Measurements from ENCODE around the gene CDKL5.
"Not testable (repeated sequence)": the region's sequence is repeated elsewhere in the genome, so short reads cannot be mapped to it uniquely, and the experiment has no call there.

CDKL5 gene

DNA sequence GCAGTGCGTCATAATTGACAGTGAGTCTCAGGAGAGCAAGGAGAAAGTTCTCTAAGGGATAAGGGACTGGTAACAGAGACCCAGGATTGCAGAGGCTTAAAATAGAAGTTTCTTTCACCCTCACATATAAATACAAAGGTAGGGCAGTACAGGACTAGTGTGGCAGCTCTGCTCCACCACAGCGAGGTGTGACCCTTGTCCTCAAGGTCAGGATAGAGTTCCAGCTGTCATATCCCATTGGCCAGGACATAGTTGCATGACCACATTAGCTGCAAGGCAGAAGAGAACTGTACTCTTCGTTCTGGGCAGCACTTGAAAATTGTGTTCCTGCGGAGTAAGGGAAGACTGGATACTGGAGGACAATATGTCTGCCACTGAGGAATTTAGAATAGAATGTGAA is 152.0 kb downstream of the CDKL5 start:
- TF ChIP-seq, protein P1, sequence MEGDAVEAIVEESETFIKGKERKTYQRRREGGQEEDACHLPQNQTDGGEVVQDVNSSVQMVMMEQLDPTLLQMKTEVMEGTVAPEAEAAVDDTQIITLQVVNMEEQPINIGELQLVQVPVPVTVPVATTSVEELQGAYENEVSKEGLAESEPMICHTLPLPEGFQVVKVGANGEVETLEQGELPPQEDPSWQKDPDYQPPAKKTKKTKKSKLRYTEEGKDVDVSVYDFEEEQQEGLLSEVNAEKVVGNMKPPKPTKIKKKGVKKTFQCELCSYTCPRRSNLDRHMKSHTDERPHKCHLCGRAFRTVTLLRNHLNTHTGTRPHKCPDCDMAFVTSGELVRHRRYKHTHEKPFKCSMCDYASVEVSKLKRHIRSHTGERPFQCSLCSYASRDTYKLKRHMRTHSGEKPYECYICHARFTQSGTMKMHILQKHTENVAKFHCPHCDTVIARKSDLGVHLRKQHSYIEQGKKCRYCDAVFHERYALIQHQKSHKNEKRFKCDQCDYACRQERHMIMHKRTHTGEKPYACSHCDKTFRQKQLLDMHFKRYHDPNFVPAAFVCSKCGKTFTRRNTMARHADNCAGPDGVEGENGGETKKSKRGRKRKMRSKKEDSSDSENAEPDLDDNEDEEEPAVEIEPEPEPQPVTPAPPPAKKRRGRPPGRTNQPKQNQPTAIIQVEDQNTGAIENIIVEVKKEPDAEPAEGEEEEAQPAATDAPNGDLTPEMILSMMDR (conservative IDR thresholded peaks at IDR 0.05; ENCODE audit: low read depth, low read length), result no peak
- DNase-seq (ENCODE audit: low read depth), result no peak
- no peak overlapping the region for H3K4me3 ChIP-seq (ENCODE audit: low read depth, low read length)

DNA sequence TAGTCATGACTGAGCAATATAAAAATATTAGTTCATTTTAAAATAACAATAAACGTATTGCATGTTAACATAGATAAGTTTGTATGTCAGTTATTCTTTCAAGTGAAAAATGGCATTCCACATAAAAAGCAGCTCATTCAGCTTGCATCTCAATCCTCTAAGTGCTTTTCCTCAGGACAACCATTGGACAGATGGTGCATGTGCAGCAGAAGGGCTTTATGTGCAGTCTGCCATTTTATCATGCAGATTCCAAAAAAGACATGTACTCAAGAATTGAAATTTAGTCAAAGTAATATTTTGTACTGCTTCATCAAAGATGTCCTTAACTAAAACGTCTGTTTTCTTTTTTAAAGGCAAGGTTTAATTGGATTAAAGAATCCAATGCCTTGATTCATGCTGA is 153.1 kb downstream of the CDKL5 start:
- DNase-seq (ENCODE audit: low read depth), result no peak
- TF ChIP-seq, protein P1 (conservative IDR thresholded peaks at IDR 0.05; ENCODE audit: low read depth, low read length), result no peak
- H3K4me3 ChIP-seq (ENCODE audit: low read depth, low read length), result no peak overlapping the region

DNA sequence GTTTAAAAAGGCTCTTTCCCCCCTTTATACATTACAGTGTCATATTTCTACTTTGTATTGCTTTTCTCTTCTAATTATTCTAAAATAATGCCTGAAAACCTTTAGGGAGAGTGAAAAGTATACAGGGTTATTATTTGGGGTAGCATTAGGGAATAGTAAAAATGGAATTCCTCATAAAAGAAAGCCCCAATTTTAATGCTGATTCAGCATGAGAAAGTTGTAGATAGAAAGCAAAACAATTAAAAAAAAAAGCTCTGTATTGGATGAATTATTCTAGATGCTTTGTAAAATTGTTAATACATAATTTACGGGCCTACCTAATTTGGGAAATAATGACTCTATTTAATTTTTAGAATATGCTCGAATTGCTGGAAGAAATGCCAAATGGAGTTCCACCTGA is 154.1 kb downstream of the CDKL5 start:
- no peak for DNase-seq (ENCODE audit: low read depth)
- no peak overlapping the region for H3K4me3 ChIP-seq (ENCODE audit: low read depth, low read length)
- TF ChIP-seq, protein P1 (conservative IDR thresholded peaks at IDR 0.05; ENCODE audit: low read depth, low read length), result no peak

DNA sequence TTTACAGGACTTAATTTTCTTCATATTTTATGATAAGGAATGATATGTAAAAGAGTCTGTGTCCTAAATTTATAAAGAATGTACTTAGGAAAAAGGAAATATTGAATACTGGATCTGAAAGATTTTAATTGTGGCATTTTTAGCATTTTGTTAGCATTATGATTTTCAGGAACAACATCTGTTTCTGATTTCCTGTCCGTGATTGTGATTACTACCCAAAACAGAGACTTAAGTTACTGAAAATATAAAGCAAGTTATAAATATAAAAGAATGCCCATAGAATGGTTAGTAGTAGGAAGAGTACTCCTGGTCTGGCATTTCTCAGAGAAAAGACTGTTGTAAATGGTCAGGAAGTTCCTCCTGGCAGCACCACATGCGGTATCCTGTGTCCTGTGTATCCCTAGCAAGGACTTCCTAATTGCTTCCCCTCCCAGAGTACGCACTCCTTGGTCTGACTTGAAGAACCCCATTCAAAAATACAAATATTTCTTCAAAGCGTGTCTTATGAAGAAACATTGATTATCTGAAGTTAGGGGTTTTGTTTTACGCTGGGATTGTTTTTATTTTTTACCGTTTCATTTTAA is 157.6 kb downstream of the CDKL5 start:
- DNase-seq (ENCODE audit: low read depth), result peak; percentile 3
- TF ChIP-seq, protein P1 (conservative IDR thresholded peaks at IDR 0.05; ENCODE audit: low read depth, low read length), result no peak
- no peak overlapping the region for H3K4me3 ChIP-seq (ENCODE audit: low read depth, low read length)

DNA sequence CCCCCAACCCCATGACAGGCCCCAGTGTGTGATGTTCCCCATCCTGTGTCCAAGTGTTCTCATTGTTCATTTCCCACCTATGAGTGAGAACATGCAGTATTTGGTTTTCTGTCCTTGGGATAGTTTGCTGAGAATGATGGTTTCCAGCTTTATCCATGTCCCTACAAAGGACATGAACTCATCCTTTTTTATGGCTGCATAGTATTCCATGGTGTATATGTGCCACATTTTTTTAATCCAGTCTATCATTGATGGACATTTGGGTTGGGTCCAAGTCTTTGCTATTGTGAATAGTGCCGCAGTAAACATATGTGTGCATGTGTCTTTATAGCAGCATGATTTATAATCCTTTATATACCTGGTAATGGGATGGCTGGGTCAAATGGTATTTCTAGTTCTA is 163.9 kb downstream of the CDKL5 start:
- not testable (repeated sequence) for DNase-seq (ENCODE audit: low read depth)

DNA sequence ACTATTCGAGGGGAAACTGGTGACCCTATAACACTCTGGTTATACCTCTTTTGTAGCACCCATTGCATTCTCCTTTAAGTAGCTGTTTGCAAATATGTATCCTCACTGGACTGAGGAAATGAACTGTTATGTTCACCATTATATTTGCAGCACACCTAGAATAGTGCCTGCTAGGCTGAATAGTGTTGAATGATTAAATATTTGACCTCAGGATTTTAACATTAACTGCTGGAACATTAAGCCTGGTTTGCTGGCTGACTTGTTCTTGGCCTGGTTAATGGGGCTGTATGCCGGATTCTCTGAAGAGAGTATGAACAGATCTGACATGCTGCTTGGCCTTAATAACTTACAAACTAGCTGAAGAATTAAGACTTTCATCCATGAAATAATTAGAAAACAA is 166.4 kb downstream of the CDKL5 start:
- no peak overlapping the region for H3K4me3 ChIP-seq (ENCODE audit: low read depth, low read length)
- DNase-seq (ENCODE audit: low read depth), result no peak
- TF ChIP-seq, protein P1 (conservative IDR thresholded peaks at IDR 0.05; ENCODE audit: low read depth, low read length), result no peak

More for the DNA sequence above, 163.9 kb downstream of the CDKL5 start:
- H3K4me3 ChIP-seq (ENCODE audit: low read depth, low read length), result not testable (repeated sequence)

DNA sequence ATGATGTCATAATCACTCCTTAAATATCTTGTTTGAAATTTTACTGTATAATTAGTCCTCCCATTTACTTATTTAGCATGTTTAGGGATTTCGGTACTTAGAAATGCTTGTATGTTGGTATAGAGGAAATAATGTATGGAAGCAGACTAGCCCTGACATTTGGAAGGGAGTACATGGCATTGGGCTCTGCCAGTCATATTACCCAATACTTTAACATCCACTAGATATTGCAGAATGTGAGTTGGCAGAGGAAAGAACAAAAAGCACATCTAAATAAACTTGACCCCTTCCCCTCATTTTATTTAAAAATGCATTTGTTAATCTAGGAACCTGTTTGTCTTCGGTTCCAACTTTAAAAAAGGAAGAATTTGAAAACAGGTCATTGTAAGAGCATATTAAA is 168.7 kb downstream of the CDKL5 start:
- TF ChIP-seq, protein P1 (conservative IDR thresholded peaks at IDR 0.05; ENCODE audit: low read depth, low read length), result no peak
- DNase-seq (ENCODE audit: low read depth), result no peak
- no peak overlapping the region for H3K4me3 ChIP-seq (ENCODE audit: low read depth, low read length)

All from choroid plexus epithelial cell (primary cell).